HFFc6 (cell line): ENCODE results near the gene CALHM1. TPM values are rescaled to one million over a fixed set of nuclear protein-coding genes. Genes with fewer than 3 reads are reported as not detected.

Experiments
- DNase-seq: peaks from one replicate; pipeline ENCODE4 v3.0.0-alpha.2; 2018
- H3K27ac Mint-ChIP-seq: 2 replicates; pipeline ENCODE4 v1.8.0; 2020; ENCODE audit warnings: mild to moderate bottlenecking, mixed read lengths
- H3K27me3 Mint-ChIP-seq: 2 replicates; pipeline ENCODE4 v1.8.0; 2021; ENCODE audit warnings: mild to moderate bottlenecking, moderate library complexity, mixed read lengths; ENCODE audit not compliant: insufficient read depth
- H3K36me3 Mint-ChIP-seq: 2 replicates; pipeline ENCODE4 v1.8.0; 2021; ENCODE audit warnings: low read depth, mixed read lengths
- H3K4me1 Mint-ChIP-seq: 2 replicates; pipeline ENCODE4 v1.8.0; 2020; ENCODE audit warnings: low read depth, mixed read lengths
- H3K4me3 Mint-ChIP-seq: 2 replicates; pipeline ENCODE4 v1.8.0; 2020; ENCODE audit warnings: mild to moderate bottlenecking, moderate library complexity, mixed read lengths
- H3K9me3 Mint-ChIP-seq: 2 replicates; pipeline ENCODE4 v1.8.0; 2020; ENCODE audit warnings: mild to moderate bottlenecking, mixed read lengths
- CTCF ChIP-seq: fragments of 200-600 bp; sonication (generic); IDR thresholded peaks from 2 replicates; pipeline ENCODE4 v1.5.0; 2021; ENCODE audit warnings: antibody characterized with exemption, mild to moderate bottlenecking
- total RNA-seq, 6 experiments: library from RNA; stranded (reverse); fragmentation: NEBNext Ultra II Directional; extraction: Animal tissue kit (Norgen Biotek cat#: 25700); gene quantifications; 2 replicates in 1 of 6; 3 replicates in 5 of 6; pipeline ENCODE4 v1.2.3, GENCODE V29; 2021

The CALHM1 gene
- total RNA-seq, 6 experiments from 2014 or later = not detected

- H3K4me1 Mint-ChIP-seq = no peaks in the 10 kb centered on the region
- H3K4me3 Mint-ChIP-seq = no peak overlapping the region
- H3K36me3 Mint-ChIP-seq = peaks cover 26% of the 10 kb centered on the region
- H3K27me3 Mint-ChIP-seq = peaks cover 6% of the 10 kb centered on the region; the same call in 1 of the 2 replicates
- H3K27ac Mint-ChIP-seq = no peak overlapping the region
- no peak for DNase-seq
- TF ChIP-seq CTCF = no peak
- no peaks in the 10 kb centered on the region for H3K9me3 Mint-ChIP-seq
These were observed 24.8 kb downstream of the CALHM1 start for GRCh38 chr10:103433858-103434257.

GRCh38 chr10:103431902-103432301 is 26.8 kb downstream of the CALHM1 start:
- no peak for DNase-seq
- Mint-ChIP-seq H3K9me3 (no peaks in the 10 kb centered on the region), H3K36me3 (peaks cover 21% of the 10 kb centered on the region; the same call in 1 of the 2 replicates), H3K4me1 (no peaks in the 10 kb centered on the region), H3K27ac (no peak overlapping the region), H3K27me3 (peaks cover 6% of the 10 kb centered on the region; the same call in 1 of the 2 replicates), H3K4me3 (no peak overlapping the region)
- TF ChIP-seq CTCF = no peak

- Mint-ChIP-seq H3K27ac (no peak overlapping the region), H3K27me3 (no peaks in the 10 kb centered on the region), H3K9me3 (no peaks in the 10 kb centered on the region), H3K4me1 (no peaks in the 10 kb centered on the region), H3K4me3 (no peak overlapping the region), H3K36me3 (peaks cover 28% of the 10 kb centered on the region)
- DNase-seq = no peak
- no peak for TF ChIP-seq CTCF
These were observed 29.1 kb downstream of the CALHM1 start for GRCh38 chr10:103429647-103430046.

GRCh38 chr10:103428989-103429643 is 29.6 kb downstream of the CALHM1 start:
- TF ChIP-seq CTCF = no peak
- no peaks in the 10 kb centered on the region for H3K4me1 Mint-ChIP-seq
- no peak overlapping the region for H3K4me3 Mint-ChIP-seq
- DNase-seq = no peak
- no peaks in the 10 kb centered on the region for H3K27me3 Mint-ChIP-seq
- H3K27ac Mint-ChIP-seq = no peak overlapping the region
- no peaks in the 10 kb centered on the region for H3K9me3 Mint-ChIP-seq
- peaks cover 28% of the 10 kb centered on the region for H3K36me3 Mint-ChIP-seq

DNA sequence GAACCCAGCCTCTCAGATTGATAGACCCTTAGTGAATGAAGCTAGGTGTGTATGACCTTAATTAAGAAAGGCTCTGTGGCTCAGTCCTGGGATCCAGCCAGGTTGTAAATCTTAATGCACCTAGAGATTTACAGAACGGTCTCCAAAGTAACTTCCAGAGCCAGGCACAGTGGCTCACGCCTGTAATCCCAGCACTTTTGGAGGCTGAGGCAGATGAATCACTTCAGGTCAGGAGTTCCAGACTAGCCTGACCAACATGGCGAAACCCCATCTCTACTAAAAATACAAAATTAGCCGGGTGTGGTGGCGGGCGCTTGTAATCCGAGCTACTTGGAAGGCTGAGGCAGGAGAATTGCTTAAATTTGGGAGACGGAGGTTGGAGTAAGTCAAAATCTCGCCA is 30.8 kb downstream of the CALHM1 start:
- Mint-ChIP-seq H3K4me1 (no peaks in the 10 kb centered on the region), H3K27me3 (no peaks in the 10 kb centered on the region), H3K9me3 (no peaks in the 10 kb centered on the region), H3K4me3 (no peak overlapping the region), H3K36me3 (peaks cover 29% of the 10 kb centered on the region), H3K27ac (no peak overlapping the region)
- no peak for DNase-seq
- TF ChIP-seq CTCF = no peak
